Tibial artery (tissue), 4 donors: ENCODE results near the gene SPIB.

Experiments
- DNase-seq, 2 donors: peaks; one replicate each; pipeline ENCODE4 v3.0.0-alpha.2; 2019
- H3K27ac ChIP-seq, 2 donors: fragments of 200-600 bp; sonication (generic) in 1 of 2; 1 replicate in 1 of 2; 2 replicates in 1 of 2; pipeline ENCODE4 v1.5.1; 2018 to 2019; ENCODE audit warnings: mild to moderate bottlenecking in 1 of 2
- H3K27me3 ChIP-seq, 2 donors: fragments of 200-600 bp; sonication (generic) in 1 of 2; one replicate each; pipeline versions ENCODE4 v1.5.1 to v1.6.0; 2016 to 2019
- H3K36me3 ChIP-seq, 3 donors: fragments of 200-600 bp; sonication (generic) in 2 of 3; one replicate each; pipeline ENCODE4 v1.5.1; 2016 to 2019; ENCODE audit warnings: mild to moderate bottlenecking in 2 of 3
- H3K4me1 ChIP-seq, 4 donors: fragments of 200-600 bp; sonication (generic) in 2 of 4; 1 replicate in 3 of 4; 2 replicates in 1 of 4; pipeline ENCODE4 v1.5.1; 2016 to 2019
- H3K4me3 ChIP-seq, 2 donors: fragments of 200-600 bp; sonication (generic) in 1 of 2; 1 replicate in 1 of 2; 2 replicates in 1 of 2; pipeline ENCODE4 v1.5.1; 2018 to 2019; ENCODE audit warnings: mild to moderate bottlenecking in 2 of 2
- H3K9me3 ChIP-seq, 3 donors: fragments of 200-600 bp; sonication (generic) in 1 of 3; one replicate each; pipeline ENCODE4 v1.5.1; 2016 to 2019
- intact Hi-C: fragments of 100-400 bp; cut with DNase I; formaldehyde crosslinking; loops from one replicate; pipeline ENCODE4 v1.15.0; 2023; ENCODE audit warnings: low total_unique reads
- TF ChIP-seq, protein P1 (sequence below), 2 experiments: fragments of 200-600 bp in 1 of 2; fragments of 450-650 bp in 1 of 2; IDR thresholded peaks; one replicate each; pipeline ENCODE4 v1.5.1; 2017 to 2019; ENCODE audit warnings: antibody characterized with exemption in 2 of 2, mild to moderate bottlenecking in 1 of 2, moderate library complexity in 1 of 2

The SPIB gene

DNA sequence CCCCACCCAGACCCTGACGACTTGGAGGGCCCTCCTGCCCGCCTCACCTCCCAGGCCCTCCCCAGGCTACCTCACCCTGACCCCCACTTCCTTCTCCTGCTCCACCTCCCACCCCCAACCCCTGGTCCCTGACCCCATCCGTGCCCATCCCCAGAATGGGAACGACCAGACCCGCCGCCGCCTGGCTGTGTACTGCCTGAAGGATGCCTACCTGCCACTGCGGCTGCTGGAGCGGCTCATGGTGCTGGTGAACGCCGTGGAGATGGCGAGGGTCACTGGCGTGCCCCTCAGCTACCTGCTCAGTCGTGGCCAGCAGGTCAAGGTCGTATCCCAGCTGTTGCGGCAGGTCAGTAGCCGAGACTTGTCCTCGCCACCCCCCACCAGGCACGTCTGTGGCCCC is 11.9 kb upstream of the SPIB start:
- peaks cover 12 to 68% (median 39%) of the 10 kb centered on the region in 3 donors for H3K36me3 ChIP-seq
- TF ChIP-seq, protein P1, sequence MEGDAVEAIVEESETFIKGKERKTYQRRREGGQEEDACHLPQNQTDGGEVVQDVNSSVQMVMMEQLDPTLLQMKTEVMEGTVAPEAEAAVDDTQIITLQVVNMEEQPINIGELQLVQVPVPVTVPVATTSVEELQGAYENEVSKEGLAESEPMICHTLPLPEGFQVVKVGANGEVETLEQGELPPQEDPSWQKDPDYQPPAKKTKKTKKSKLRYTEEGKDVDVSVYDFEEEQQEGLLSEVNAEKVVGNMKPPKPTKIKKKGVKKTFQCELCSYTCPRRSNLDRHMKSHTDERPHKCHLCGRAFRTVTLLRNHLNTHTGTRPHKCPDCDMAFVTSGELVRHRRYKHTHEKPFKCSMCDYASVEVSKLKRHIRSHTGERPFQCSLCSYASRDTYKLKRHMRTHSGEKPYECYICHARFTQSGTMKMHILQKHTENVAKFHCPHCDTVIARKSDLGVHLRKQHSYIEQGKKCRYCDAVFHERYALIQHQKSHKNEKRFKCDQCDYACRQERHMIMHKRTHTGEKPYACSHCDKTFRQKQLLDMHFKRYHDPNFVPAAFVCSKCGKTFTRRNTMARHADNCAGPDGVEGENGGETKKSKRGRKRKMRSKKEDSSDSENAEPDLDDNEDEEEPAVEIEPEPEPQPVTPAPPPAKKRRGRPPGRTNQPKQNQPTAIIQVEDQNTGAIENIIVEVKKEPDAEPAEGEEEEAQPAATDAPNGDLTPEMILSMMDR (IDR thresholded peaks at IDR 0.05): no peak

DNA sequence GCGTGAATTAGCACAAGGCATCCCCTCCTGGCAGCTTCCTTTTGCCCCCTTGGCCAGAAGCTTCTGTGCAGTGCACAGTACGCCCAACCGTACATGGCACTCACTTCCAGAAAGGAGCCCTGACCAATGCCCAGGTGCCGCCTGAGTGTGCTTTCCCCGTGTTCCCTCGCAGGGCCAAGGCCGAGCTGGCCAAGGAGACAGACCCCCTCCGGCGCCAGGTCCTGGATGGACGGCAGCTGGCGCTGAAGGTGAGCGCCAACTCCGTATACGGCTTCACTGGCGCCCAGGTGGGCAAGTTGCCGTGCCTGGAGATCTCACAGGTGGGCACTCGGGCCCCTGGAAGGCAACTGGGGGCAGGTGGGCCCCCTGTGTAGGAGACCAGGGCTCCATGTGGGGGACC is 9.4 kb upstream of the SPIB start:
- no peaks in the 10 kb centered on the region for H3K9me3 ChIP-seq
- H3K36me3 ChIP-seq: peaks cover 5 to 57% (median 22%) of the 10 kb centered on the region in 3 donors
- TF ChIP-seq, protein P1 (IDR thresholded peaks at IDR 0.05): no peak
- no peak overlapping the region for H3K27ac ChIP-seq
- intact Hi-C loops: no loop called here
- H3K4me3 ChIP-seq: no peak overlapping the region
- H3K4me1 ChIP-seq: no peaks in the 10 kb centered on the region
- DNase-seq: no peak
- no peaks in the 10 kb centered on the region for H3K27me3 ChIP-seq

More for the DNA sequence above, 11.9 kb upstream of the SPIB start:
- intact Hi-C loops: no loop called here
- H3K27ac ChIP-seq: no peak overlapping the region
- H3K4me3 ChIP-seq: no peak overlapping the region
- H3K27me3 ChIP-seq: no peaks in the 10 kb centered on the region
- H3K4me1 ChIP-seq: no peaks in the 10 kb centered on the region
- H3K9me3 ChIP-seq: no peaks in the 10 kb centered on the region
- no peak for DNase-seq

DNA sequence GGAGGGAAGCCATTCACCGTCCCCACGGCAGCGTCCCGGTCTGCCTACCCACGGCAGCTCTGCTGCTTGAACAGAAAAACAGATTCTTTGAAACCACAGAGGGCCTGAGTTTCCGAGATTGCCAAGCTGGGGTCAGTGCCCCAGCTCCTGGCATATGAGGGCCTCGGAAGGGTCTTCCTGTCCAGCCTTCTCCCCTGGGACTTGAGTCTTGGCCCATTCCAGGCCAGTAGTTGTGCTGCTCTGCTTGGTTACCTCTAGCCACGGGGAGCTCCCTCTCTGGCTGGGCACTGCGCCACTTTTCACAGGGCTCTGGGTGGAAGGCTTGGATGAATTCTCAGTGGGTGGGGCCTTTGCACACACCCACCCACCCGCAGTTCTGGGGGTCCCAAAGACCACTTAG is 8.6 kb upstream of the SPIB start:
- H3K4me1 ChIP-seq: peaks cover 0 to 7% (median 3%) of the 10 kb centered on the region in 4 donors
- TF ChIP-seq, protein P1 (IDR thresholded peaks at IDR 0.05): no peak
- H3K36me3 ChIP-seq: peaks cover 5 to 57% (median 22%) of the 10 kb centered on the region in 3 donors
- no peak overlapping the region for H3K4me3 ChIP-seq
- no peaks in the 10 kb centered on the region for H3K9me3 ChIP-seq
- no peak overlapping the region for H3K27ac ChIP-seq
- intact Hi-C loops: no loop called here
- H3K27me3 ChIP-seq: no peaks in the 10 kb centered on the region
- DNase-seq: no peak

DNA sequence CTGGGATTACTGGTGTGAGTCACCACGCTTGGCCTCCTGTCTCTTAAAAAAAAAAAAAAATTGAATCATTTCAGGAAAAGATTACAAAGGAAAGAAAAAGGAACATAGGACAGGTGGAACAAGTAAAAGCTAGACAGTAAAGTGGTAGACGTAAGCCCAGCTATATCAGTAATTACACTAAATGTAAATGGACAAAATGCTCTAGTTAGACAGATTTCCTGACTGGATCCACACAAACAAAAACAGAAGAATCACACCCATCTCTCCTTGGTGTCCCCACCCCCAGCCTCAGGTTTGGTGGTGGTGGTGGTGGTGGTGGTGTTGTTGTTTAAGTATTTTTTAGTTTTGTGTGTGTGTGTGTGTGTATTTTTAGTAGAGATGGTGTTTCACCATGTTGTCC is 6.3 kb upstream of the SPIB start:
- Histone ChIP-seq H3K4me1 (peaks cover 0 to 9% (median 3%) of the 10 kb centered on the region in 4 donors), H3K9me3 (no peaks in the 10 kb centered on the region), H3K36me3 (peaks cover 5 to 42% (median 15%) of the 10 kb centered on the region in 3 donors), H3K27me3 (peaks cover 0 to 9% of the 10 kb centered on the region in 2 donors), H3K27ac (no peak overlapping the region), H3K4me3 (no peak overlapping the region)
- intact Hi-C loops: no loop called here
- TF ChIP-seq, protein P1 (IDR thresholded peaks at IDR 0.05): no peak
- no peak for DNase-seq

DNA sequence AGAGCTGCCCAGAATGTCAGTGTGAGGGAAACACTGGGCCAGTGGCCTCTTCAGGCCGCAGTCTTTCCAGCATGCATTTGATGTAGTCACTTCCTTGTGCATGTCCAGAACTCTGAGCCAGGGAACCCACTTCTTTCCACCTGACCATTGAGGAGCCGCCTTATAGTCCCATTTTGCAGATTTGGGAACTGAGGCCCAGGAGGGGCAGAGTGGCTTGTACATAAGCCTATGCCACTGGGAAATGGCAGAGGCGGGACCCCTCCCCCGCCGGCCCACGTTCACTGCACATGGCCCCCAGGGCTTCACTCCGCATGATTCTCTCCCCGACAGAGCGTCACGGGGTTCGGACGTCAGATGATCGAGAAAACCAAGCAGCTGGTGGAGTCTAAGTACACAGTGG is 5.6 kb upstream of the SPIB start:
- intact Hi-C loops: no loop called here
- no peaks in the 10 kb centered on the region for H3K9me3 ChIP-seq
- no peak overlapping the region for H3K4me3 ChIP-seq
- peaks cover 0 to 16% of the 10 kb centered on the region in 2 donors for H3K27me3 ChIP-seq
- TF ChIP-seq, protein P1 (IDR thresholded peaks at IDR 0.05): no peak
- no peak overlapping the region for H3K27ac ChIP-seq
- peaks cover 0 to 9% (median 3%) of the 10 kb centered on the region in 4 donors for H3K4me1 ChIP-seq
- DNase-seq: no peak
- peaks cover 5 to 39% (median 15%) of the 10 kb centered on the region in 3 donors for H3K36me3 ChIP-seq

DNA sequence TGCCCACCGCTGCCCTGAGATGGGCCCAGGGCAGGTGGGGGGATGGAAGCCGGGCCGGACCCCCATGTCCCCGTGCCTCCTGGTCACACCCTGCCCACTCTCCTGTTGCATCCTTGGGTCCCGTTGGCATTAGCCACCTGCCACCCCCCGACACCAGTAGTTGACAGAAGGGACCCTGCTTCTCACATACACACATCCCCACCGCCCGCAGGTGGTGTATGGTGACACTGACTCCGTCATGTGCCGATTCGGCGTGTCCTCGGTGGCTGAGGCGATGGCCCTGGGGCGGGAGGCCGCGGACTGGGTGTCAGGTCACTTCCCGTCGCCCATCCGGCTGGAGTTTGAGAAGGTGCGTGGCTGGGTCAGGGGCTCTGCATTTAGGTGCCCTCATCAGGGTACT is 5.2 kb upstream of the SPIB start:
- peaks cover 5 to 34% (median 15%) of the 10 kb centered on the region in 3 donors for H3K36me3 ChIP-seq
- H3K4me1 ChIP-seq: peaks cover 0 to 10% (median 5%) of the 10 kb centered on the region in 4 donors
- TF ChIP-seq, protein P1 (IDR thresholded peaks at IDR 0.05): no peak
- peaks cover 0 to 21% of the 10 kb centered on the region in 2 donors for H3K27me3 ChIP-seq
- intact Hi-C loops: no loop called here
- no peak overlapping the region for H3K27ac ChIP-seq
- no peak for DNase-seq
- H3K9me3 ChIP-seq: no peaks in the 10 kb centered on the region
- H3K4me3 ChIP-seq: no peak overlapping the region
